Measurements from ENCODE around the gene PLCL2.
"Not testable (repeated sequence)": the region's sequence is repeated elsewhere in the genome, so short reads cannot be mapped to it uniquely, and the experiment has no call there.

The PLCL2 gene

DNA sequence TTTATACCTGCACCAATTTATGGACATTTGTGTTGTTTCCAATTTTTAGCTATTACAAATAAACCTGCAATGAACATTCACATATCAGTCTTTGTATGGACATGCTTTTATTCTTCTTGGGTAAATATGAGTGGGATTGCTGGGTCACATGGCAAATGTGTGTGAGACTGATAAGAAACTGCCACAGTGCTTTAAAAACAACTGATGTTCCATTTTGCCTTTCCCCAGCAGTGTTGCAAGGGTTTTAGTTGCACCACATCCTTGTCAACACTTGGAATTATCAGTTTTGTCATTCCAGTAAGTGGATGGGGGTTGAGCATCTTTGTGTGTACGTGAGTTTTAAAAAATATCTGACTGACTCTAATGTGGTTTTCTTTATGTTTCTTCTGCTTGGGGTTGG, 191.2 kb downstream of the PLCL2 start:
- DNase-seq (ENCODE audit: low read depth in 2 of 2): no peak

- DNase-seq (ENCODE audit: low read depth in 2 of 2): no peak
These were observed 192.3 kb downstream of the PLCL2 start for GRCh38 chr3:17076940-17077605.

DNA sequence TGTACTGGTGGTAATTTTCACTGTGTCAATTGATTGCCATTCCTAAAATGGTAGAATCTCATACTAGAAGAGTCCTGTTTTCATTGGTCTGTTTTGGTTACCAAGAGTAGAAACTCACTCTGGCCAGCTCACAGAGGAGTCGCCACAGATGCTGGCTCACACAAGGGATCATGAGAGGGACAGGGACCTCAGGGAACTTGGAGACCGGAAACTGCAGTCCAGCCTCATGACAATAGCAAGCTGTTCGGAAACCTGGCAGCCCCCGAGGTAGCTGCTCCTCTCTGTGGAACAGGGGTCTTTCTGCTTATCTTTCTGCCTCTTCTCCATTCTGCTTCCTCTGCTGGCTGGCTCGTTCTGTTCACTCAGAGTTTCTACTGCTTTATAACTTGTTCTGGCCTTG, 192.9 kb downstream of the PLCL2 start:
- no peak for DNase-seq (ENCODE audit: low read depth in 2 of 2)

DNA sequence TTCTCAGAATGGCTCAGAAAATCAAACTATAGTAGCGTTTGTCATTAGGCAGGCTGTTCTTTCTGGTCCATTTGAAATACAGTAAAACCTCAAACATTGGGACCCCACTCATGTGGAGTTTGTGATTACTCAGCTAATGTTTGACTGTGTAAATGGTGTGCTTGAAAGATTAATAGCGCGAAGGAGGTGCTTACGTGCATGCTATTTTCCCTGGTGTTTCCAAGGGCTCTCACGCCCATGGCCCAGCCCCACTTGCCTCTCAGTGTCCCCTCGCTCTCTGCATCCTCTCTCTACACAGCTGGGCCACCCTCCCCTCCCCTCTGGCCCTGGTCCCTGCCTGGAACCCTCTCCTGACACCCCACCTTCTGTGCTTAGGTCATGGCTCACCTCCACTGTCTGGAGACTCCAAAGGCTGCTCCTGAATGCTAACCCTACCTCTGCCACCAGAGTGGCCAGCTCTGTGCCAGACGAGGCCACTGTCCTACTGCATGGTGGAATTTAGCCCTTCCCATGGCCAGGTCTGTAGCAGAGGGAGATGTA, 194.2 kb downstream of the PLCL2 start:
- no peak for DNase-seq (ENCODE audit: low read depth in 2 of 2)

- no peak for DNase-seq (ENCODE audit: low read depth in 2 of 2)
These were observed 195.2 kb downstream of the PLCL2 start for GRCh38 chr3:17079933-17080332.

DNA sequence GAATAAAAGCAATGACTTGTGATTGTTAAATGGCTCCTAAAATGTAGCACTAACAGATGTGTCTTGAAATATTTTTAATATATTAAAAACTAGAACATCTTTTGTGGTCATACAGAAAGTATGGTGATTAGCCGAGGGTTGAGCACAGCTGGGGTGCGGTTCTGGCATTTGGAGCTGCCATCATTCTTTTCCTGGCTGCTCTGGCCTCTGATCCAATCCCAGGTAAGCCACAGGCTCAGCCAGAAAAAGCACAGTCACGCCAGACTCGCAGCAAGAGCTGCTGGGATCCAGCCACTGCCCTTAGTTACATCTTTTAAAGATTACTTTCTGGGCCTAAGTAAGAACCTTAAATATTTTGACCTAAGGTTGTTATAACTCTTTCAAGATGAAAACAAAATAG, 196.8 kb downstream of the PLCL2 start:
- DNase-seq (ENCODE audit: low read depth in 2 of 2): no peak

DNA sequence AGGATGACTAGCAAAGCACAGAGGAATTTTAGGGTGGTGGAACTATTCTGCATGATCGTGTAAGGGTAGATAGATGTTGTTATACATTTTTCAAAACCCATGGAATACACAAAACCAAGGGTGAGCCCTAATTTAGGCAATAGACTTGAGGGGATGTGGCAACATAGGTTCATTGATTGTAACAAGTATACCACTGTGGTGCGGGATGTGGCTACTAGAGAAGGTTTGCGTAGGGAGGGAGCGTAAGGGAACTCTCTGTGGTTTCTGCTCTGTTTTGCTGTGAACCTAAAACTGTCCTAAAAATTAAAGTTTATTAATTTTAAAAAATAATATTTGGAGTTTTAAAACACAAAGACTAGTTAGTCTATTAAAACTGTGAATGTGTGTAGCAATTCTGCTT, 202.8 kb downstream of the PLCL2 start:
- no peak for DNase-seq (ENCODE audit: low read depth in 2 of 2)

DNA sequence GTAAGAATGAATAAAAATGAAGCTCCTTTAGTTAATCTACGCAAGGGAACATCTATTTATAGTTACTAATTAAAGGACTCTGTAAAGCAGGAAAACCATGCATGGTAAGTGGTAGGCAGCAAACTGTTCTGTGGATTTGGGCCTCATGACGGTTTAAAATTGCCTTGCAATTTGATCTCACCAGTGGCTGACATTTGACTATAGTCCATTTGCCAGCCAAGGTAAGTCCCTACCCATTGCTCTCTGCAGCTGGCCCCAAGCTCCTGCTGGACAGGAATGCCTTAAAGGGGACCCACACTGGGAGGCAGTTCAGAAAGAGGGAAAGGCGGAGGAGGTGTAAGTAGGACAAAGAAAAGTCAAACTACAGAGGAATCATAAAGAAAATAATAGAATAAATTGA, 203.3 kb downstream of the PLCL2 start:
- DNase-seq (ENCODE audit: low read depth in 2 of 2): no peak

- peak; percentile 15 to 29 for DNase-seq (ENCODE audit: low read depth in 2 of 2)
These were observed 204.0 kb downstream of the PLCL2 start for GRCh38 chr3:17088602-17089313.

- no peak for DNase-seq (ENCODE audit: low read depth in 2 of 2)
These were observed 204.6 kb downstream of the PLCL2 start for GRCh38 chr3:17089314-17089700.

- no peak for DNase-seq (ENCODE audit: low read depth in 2 of 2)
These were observed 205.7 kb downstream of the PLCL2 start for GRCh38 chr3:17090280-17090983.

- no peak for DNase-seq (ENCODE audit: low read depth in 2 of 2)
These were observed 207.3 kb downstream of the PLCL2 start for GRCh38 chr3:17091910-17092582.

DNA sequence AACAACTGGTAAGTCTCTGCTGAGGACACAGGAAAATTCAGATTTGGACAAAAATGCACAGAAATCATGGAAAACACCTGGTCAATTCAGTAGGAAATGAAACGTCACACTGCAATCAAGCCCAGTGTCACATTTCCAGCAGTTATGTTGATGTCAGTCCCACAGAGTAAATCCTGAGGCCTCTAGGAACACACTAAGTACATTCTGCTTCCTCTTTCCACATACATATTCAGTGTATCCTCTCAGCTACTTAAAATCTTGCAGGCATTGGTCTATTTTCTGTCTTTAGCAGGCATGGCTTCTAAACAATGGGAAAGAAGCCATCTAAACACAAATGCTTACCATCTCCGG, 207.8 kb downstream of the PLCL2 start:
- no peak for DNase-seq (ENCODE audit: low read depth in 2 of 2)

GRCh38 chr3:17094551-17094950, 209.8 kb downstream of the PLCL2 start:
- no peak for DNase-seq (ENCODE audit: low read depth in 2 of 2)

DNA sequence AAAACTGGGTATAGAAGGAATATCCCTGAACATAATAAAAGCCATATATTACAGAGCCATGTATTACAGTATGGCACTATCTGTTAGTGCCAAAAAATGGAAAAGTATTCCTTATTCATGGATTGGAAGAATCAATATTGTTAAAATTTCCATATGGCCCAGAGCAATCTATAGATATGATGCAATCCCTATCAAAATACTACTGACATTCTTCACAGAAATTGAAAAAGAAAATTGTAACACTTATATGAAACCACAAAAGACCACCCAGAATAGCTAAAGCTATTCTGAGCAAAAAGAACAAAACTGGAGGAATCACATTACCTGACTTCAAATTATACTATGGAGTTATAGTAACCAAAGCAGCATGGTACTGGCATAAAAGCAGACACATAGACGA, 218.8 kb downstream of the PLCL2 start:
- no peak for DNase-seq (ENCODE audit: low read depth in 2 of 2)

DNA sequence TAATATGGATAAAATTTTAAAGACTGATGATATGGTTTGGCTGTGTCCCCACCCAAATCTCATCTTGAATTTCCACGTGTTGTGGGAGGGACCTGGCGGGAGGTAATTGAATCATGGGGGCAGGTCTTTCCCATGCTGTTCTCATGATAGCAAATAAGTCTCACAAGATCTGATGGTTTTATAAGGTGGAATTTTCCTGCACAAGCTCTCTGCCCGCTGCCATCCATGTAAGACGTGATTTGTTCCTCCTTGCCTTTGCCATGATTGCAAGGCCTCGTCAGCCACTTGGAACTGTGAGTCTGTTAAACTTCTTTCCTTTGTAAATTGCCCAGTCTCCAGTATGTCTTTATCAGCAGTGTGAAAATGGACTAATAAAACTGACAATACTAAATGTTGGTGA, 222.0 kb downstream of the PLCL2 start:
- not testable (repeated sequence) for DNase-seq (ENCODE audit: low read depth in 2 of 2)

DNA sequence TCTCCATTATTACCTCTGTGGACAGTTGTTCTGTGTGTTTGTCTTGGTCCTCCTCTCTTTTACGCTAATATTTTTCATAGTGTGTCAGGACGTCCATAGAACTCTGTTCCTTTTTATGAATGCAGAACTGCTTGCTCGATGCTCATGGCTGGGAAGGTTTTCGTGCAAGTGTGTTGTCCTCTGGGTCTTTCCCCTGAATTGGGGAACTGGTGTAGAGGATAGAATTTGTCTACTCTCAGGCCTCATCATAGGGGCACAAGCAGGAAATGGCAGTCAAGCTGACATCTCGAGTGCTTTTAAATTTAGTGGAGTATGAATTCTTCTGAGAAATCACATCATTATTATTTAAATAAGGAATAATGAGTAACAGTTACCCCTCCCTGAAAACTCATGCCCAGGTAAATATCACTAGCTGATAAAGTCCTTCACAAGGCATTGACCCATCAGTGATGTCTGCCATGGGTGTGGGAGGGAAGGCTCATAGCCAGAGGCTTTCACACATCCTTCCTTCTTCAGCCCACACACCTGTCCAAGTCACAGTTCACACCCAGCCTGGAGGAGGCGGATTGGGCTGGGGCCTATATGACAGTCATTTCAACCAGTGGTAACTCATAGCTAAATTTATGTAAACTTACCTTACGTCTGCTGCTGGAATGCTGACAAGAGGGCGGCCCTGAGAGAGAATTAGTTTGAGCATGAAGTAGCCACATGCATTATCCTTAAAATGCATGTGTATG, 226.1 kb downstream of the PLCL2 start:
- DNase-seq (ENCODE audit: low read depth in 2 of 2): no peak

DNA sequence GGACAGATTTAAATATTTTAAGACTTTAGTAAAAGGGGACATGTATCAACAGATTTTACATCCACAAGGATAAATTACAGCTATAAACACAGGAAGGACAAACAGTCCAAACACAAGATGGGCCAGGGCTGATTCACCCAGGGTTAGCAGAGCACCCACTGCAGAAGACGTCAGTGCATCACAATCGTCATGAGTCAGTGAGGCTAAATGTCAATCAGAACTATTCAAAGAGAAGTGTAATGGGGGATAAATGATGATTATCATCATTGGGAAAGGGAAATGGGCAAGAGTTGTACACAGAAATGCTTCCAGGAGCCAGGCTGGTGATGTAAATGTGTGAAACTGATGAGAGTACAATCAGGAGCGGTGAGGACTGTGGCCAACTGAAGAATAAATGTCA, 226.8 kb downstream of the PLCL2 start:
- DNase-seq (ENCODE audit: low read depth in 2 of 2): no peak

DNA sequence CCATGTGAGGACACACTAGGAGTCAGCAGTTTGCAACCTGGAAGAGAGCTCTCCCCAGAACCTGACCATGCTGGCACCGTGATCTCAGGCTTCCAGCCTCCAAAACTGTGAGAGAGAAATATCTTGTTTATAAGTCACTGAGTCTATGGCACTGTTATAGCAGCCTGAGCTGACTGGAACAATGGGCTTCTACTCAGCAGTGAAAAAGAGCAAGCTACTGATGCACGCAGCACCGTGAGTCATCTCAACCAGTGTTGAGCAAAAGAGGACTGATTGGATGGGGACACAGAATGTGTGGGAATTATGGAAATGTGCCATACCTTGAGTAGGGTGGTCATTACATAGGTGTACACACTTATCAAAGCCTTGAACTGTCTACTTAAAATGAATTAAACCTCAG, 230.4 kb downstream of the PLCL2 start:
- no peak for DNase-seq (ENCODE audit: low read depth in 2 of 2)

GRCh38 chr3:17116007-17116600, 231.3 kb downstream of the PLCL2 start:
- DNase-seq (ENCODE audit: low read depth in 2 of 2): no peak

- DNase-seq (ENCODE audit: low read depth in 2 of 2): no peak
These were observed 234.0 kb downstream of the PLCL2 start for GRCh38 chr3:17118771-17119170.

All from stimulated activated CD8-positive, alpha-beta memory T cell treated with anti-CD3 and anti-CD28 coated beads, Interleukin-2, amount 100 ng/mL, for 1 hour (primary cell).